GM18505 (cell line): ENCODE results near the gene SYTL2.
"Not testable (repeated sequence)": the region's sequence is repeated elsewhere in the genome, so short reads cannot be mapped to it uniquely, and the experiment has no call there.

ENCODE experiments used
- ATAC-seq: cut with Tn5 transposase; IDR thresholded peaks from one replicate; pipeline ENCODE4 v1.9.1; 2021; ENCODE audit not compliant: unreplicated experiment
- POLR2A ChIP-seq: IDR thresholded peaks from 4 replicates; pipeline ENCODE4 v1.6.1; 2011; ENCODE audit warnings: borderline replicate concordance; ENCODE audit not compliant: insufficient read depth, insufficient read length; ENCODE audit errors: extremely low read depth

Gene SYTL2

GRCh38 chr11:85844439-85845123, 33.6 kb upstream of the SYTL2 start:
- ATAC-seq: no peak
- TF ChIP-seq POLR2A: no peak

DNA sequence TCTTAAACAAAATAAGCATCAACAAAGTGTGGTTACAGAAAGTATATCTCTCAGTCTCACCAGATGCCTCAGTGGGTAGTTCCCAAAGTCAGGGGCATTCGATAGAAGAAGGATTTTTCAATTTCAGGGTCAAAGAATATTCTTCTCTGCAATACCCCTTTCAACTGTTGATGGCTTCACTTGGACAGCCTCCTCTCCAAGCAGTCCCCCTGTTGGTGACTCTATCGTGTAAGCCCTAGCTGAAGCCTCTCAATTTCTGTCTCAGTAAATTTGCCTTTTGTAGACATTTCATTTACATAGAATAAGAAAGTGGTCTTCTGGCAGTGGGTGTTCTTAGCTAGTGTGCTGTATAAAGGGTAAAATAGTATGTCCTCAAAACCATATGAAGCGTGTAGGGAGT, 33.0 kb upstream of the SYTL2 start:
- ATAC-seq: no peak
- TF ChIP-seq POLR2A: no peak

DNA sequence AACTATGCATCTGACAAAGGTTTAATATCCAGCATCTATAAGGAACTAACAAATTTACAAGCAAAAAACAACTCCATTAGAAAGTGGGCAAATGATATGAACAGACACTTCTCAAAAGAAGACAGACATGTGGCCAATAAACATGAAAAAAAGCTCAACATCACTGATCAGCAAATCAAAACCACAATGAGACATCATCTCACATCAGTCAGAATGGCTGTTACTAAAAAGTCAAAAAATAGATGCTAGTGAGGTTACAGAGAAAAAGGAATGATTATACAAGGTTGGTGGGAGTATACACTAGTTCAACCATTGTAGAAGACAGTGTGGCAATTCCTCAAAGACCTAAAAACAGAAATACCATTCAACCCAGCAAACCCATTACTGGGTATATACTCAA, 30.0 kb upstream of the SYTL2 start:
- ATAC-seq: not testable (repeated sequence)

GRCh38 chr11:85835729-85836128, 24.8 kb upstream of the SYTL2 start:
- TF ChIP-seq POLR2A: no peak
- ATAC-seq: no peak

- no peak for ATAC-seq
- no peak for TF ChIP-seq POLR2A
Observed at GRCh38 chr11:85835263-85835662, 24.3 kb upstream of the SYTL2 start.

GRCh38 chr11:85831050-85831449, 20.1 kb upstream of the SYTL2 start:
- ATAC-seq: no peak
- no peak for TF ChIP-seq POLR2A

GRCh38 chr11:85829172-85829571, 18.2 kb upstream of the SYTL2 start:
- no peak for ATAC-seq
- TF ChIP-seq POLR2A: no peak

GRCh38 chr11:85828640-85828978, 17.7 kb upstream of the SYTL2 start:
- ATAC-seq: no peak
- TF ChIP-seq POLR2A: no peak

GRCh38 chr11:85827748-85828639, 17.1 kb upstream of the SYTL2 start:
- ATAC-seq: no peak
- no peak for TF ChIP-seq POLR2A

- no peak for ATAC-seq
- no peak for TF ChIP-seq POLR2A
Observed at GRCh38 chr11:85826116-85826855, 15.3 kb upstream of the SYTL2 start.

- ATAC-seq: no peak
- TF ChIP-seq POLR2A: no peak
Observed at GRCh38 chr11:85825616-85826015, 14.7 kb upstream of the SYTL2 start.

DNA sequence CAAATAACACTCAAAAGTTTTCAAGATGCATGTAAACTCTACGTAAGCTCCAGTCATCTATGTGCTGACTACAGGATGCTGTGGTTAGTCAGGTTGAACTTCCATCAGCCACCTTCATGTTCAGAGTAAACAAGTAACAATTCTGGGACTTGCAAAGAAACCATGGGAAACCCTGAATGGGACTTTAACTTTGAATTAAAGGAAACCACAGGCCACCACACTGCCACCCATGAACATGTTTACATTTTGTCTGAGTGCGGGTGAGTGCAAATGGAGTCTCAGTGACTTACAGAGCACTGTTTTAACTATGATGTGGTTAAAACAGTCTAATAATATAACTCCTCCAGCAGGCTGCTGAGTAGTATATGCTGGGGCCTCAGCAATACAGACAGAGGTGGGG, 12.9 kb upstream of the SYTL2 start:
- TF ChIP-seq POLR2A: no peak
- no peak for ATAC-seq

DNA sequence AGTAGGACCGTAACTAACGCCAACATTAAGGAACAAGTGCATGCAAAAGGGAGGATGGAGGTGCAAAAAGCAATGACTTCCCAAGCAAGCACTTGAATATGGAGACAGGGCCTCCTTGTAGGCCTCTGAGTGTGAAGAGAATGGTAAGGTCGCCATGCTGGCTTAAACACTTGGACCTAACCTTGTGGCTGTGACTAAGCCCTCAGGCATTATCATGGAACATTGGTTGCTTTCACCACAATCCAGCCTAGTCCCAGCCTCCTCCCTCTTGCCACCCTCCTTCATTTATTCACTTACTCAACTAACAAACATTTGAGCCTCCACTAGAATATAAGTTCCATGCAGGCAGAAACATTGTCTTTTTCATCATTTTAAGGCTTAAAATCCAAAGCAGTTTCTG, 11.9 kb upstream of the SYTL2 start:
- no peak for TF ChIP-seq POLR2A
- ATAC-seq: no peak

- ATAC-seq: no peak
- no peak for TF ChIP-seq POLR2A
Observed at GRCh38 chr11:85821636-85822035, 10.7 kb upstream of the SYTL2 start.
